Left renal cortex interstitium (tissue), 4 donors: ENCODE measurements around the gene ZNF319. TPM values are rescaled to one million over a fixed set of nuclear protein-coding genes. Genes with fewer than 3 reads are reported as not detected.

Experiments used
- DNase-seq, 4 donors: peaks; one replicate each; pipeline ENCODE4 v3.0.0-alpha.2; 2013; ENCODE audit warnings: low read depth in 4 of 4, low spot score in 2 of 4, missing footprints in 1 of 4
- polyA plus RNA-seq, 4 donors: library from polyadenylated mRNA; unstranded; fragments of 120-200 nt; gene quantifications; one replicate each; pipeline ENCODE4 v1.2.1, GENCODE V29; 2013; ENCODE audit not compliant: insufficient read length in 4 of 4

The ZNF319 gene
- polyA plus RNA-seq, 4 donors: 8.9 to 14.6 (median 11.6) TPM

GRCh38 chr16:58037365-58038057 is 37.0 kb upstream of the ZNF319 start:
- DNase-seq: no peak

- DNase-seq: no peak
Observed at GRCh38 chr16:58036943-58037342, 36.5 kb upstream of the ZNF319 start.

- no peak for DNase-seq
Observed at GRCh38 chr16:58035356-58036170, 35.1 kb upstream of the ZNF319 start.

GRCh38 chr16:58034774-58035173 is 34.3 kb upstream of the ZNF319 start:
- DNase-seq: no peak

GRCh38 chr16:58034128-58034685 is 33.7 kb upstream of the ZNF319 start:
- DNase-seq: no peak

GRCh38 chr16:58032710-58033293 is 32.3 kb upstream of the ZNF319 start:
- no peak for DNase-seq

GRCh38 chr16:58031016-58031800 is 30.7 kb upstream of the ZNF319 start:
- no peak for DNase-seq

- no peak for DNase-seq
Observed at GRCh38 chr16:58030136-58030840, 29.8 kb upstream of the ZNF319 start.

- DNase-seq: no peak
Observed at GRCh38 chr16:58029410-58029809, 28.9 kb upstream of the ZNF319 start.

GRCh38 chr16:58028541-58029070 is 28.1 kb upstream of the ZNF319 start:
- DNase-seq: no peak

- no peak for DNase-seq
Observed at GRCh38 chr16:58027916-58028455, 27.5 kb upstream of the ZNF319 start.

- peak in 1 of 4 donors; percentile 49 for DNase-seq
Observed at GRCh38 chr16:58027161-58027915, 26.9 kb upstream of the ZNF319 start.

GRCh38 chr16:58026705-58027160 is 26.3 kb upstream of the ZNF319 start:
- DNase-seq: no peak

- no peak for DNase-seq
Observed at GRCh38 chr16:58026139-58026704, 25.8 kb upstream of the ZNF319 start.

GRCh38 chr16:58025351-58026138 is 25.1 kb upstream of the ZNF319 start, which contains the start of gene MMP15:
TSS of gene MMP15 (plus strand) at chr16:58025754. CDS start at chr16:58026351, 597 bp downstream.
- peak in 1 of 4 donors; percentile 50 for DNase-seq

GRCh38 chr16:58024486-58025350 is 24.2 kb upstream of the ZNF319 start:
- DNase-seq: no peak
